GM18505 (cell line): Measurements from ENCODE around the gene MROH2B.

Experiments
- ATAC-seq: cut with Tn5 transposase; IDR thresholded peaks from one replicate; pipeline ENCODE4 v1.9.1; 2021; ENCODE audit not compliant: unreplicated experiment
- POLR2A ChIP-seq: IDR thresholded peaks from 4 replicates; pipeline ENCODE4 v1.6.1; 2011; ENCODE audit warnings: borderline replicate concordance; ENCODE audit not compliant: insufficient read depth, insufficient read length; ENCODE audit errors: extremely low read depth

MROH2B gene

GRCh38 chr5:41071242-41071641, at the start of gene MROH2B:
Gene MROH2B, minus strand, starts transcription at chr5:41071342. Its CDS starts 490 bp downstream, at chr5:41070852.
- no peak for ATAC-seq
- no peak for TF ChIP-seq POLR2A

- no peak for TF ChIP-seq POLR2A
- no peak for ATAC-seq
These were observed 49.5 kb upstream of the MROH2B start for GRCh38 chr5:41120600-41120999.

DNA sequence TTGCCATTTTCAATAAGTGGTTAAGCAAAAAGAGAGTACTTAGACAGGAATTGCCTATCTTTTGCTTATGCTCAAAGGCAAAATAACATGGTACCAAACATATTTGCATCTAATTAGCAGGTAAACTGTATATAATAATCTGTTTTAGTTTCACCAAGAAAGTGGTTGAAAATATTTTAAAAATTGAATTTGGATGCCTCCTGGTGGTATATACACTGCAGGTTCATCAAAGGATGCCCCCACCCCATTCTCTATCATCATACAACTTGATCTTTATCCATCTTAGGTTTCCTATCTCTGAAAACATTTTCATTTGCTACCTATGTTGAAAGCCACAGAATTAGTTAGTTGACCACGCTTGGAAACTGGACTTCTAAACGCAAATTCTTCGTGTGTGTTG, 47.0 kb upstream of the MROH2B start:
- TF ChIP-seq POLR2A, result no peak
- no peak for ATAC-seq

DNA sequence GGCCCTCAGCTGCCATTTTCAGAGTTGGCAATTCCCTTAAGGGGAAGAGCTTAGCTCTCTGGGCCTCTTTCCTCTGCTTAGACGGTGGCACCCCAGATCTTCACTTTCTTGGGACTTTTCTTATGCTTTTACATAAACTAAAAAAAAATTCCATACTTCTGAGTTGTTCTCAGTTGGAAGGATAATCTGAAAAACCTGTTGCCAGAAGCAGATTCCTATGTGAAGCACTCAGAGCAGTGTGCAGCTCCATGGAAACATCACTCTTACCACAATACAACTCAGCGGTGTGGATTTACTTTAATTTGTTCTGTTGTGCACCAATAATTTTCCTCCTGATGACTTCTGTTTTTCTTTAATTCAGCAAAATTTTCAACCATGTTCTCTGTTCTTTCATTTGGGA, 44.1 kb upstream of the MROH2B start:
- ATAC-seq, result no peak
- TF ChIP-seq POLR2A, result no peak

DNA sequence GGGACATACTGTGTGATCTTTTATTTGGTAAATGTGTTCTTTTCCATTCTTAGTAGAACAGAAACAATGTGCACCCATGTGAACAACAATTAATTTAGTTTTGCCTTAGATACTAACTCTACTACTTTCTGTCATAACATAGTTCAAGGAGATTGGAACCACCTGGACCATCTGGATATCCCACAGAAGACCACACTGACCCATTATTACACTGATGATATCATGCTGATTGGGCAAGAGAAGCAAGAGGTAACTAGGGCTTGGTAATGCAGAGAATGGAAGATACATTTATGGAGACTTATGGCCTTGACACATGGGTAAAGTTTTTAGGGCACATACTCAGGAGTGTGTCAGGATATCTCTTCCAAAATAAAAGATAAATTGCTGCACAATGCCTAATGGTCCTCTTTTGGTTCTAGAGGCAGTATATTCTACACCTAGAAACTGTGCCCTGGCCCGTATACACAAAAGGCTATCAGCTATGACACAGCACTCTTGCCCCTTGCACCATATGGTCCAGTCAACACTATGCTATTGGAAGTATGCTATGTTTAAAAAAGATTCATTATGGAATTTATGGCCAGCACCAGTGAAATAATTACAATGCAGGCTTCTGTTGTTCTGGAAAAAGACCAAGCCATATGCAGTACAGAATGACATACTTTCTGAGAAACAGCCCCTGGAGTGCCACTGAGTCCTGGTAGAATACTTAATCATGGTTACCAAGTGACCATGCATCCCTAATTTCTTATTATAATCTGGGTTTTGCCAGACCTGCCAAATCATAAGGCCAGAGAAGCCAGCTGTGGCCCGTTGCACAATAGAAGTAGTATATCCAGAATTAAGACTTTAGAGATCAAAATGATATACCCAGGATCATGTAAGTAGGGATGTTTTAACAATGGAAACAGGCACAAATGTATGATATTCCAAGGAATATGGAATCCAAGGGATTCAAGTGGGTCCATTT, 41.6 kb upstream of the MROH2B start:
- no peak for TF ChIP-seq POLR2A
- ATAC-seq, result no peak

- no peak for TF ChIP-seq POLR2A
- no peak for ATAC-seq
These were observed 38.0 kb upstream of the MROH2B start for GRCh38 chr5:41109186-41109585.

DNA sequence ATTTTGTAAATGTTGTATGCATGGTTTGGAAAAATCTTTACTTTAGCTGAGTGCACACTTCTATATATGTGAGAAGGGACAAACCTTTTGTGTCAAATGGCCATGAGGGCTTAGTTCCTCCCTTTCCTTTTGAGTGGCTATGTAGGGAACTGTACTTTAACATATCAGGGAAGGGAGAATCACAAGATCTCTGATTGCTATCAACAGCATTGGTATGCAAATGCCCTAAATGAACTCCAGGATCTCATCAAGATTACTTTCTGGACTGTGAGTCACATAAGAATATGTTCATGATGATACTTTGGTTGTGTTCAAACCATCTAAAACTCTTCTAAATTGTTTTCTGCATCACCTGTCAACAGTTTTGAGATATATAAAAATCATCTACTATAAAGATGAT, 31.2 kb upstream of the MROH2B start:
- TF ChIP-seq POLR2A, result no peak
- ATAC-seq, result no peak

- peak; percentile 52 for ATAC-seq
- TF ChIP-seq POLR2A, result no peak
These were observed 26.5 kb upstream of the MROH2B start for GRCh38 chr5:41097642-41098041.

DNA sequence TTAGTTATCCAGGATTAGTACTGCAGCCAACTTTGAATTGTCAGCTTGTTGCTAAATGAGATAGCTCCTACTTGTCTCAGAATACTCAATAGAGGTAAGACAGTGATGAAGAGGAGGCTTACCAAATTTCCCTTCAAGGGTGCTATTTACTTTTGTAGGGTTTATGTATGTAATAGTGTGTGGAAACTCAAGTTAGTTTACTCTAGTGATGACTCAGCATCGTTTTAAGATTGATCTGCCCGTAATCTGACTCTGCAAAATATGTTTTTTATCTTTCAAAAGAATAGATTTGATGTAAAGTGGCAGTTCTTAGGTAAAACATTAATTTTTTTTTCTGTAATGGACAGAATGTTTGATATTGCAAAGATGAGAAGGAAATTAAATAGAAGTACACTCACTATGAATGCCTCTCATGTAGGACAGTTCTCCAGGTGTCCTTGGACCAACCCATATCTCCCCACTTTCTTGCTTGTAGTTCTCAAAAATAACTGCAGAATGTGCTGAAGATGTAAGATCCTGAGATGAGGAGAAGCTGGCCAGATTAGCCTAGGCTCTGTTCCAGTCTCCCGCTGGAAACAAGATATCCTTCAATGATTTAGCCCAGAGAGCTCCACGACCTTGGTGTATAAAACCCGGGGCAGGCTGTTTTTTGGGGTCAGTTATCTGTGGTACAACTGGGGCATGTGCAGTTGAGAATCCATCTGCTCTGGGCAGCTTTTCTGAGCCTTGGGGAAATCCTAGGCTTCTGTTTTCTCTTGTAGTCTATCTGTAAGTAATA, 24.4 kb upstream of the MROH2B start:
- TF ChIP-seq POLR2A, result no peak
- ATAC-seq, result no peak

GRCh38 chr5:41094871-41095270, 23.7 kb upstream of the MROH2B start:
- no peak for ATAC-seq
- TF ChIP-seq POLR2A, result no peak

DNA sequence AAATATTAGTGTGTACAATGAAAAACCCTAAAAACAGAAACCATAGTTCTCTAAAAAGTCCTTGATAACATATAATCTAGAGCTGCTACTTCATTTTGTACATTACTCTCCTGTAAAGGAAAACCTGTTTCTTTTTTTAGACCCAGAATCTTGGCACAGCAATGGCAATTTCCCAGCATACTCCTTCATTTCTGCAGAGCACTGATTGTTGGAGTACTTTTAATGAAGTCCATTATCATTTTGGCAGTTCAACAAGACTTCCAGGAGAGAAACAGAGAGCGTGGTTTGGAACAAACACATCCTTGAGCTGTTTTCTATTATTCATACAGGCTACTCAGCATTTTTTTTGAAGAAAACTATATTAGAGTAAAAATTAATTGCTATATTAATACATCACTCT, 22.7 kb upstream of the MROH2B start:
- ATAC-seq, result no peak
- no peak for TF ChIP-seq POLR2A

- no peak for ATAC-seq
- no peak for TF ChIP-seq POLR2A
These were observed 16.3 kb upstream of the MROH2B start for GRCh38 chr5:41087461-41087860.

- no peak for ATAC-seq
These were observed 12.2 kb upstream of the MROH2B start for GRCh38 chr5:41083306-41083705.

GRCh38 chr5:41071975-41072374, 833 bp upstream of the MROH2B start:
- TF ChIP-seq POLR2A, result no peak
- ATAC-seq, result no peak

More at GRCh38 chr5:41083306-41083705, 12.2 kb upstream of the MROH2B start:
- no peak for TF ChIP-seq POLR2A
